Effector memory CD4-positive, alpha-beta T cell (primary cell): ENCODE measurements around the gene RPL12.

ENCODE experiments used
- DNase-seq, 3 donors: peaks; one replicate each; pipeline ENCODE4 v3.0.0-alpha.2; 2020
- H3K27ac ChIP-seq: 2 replicates; pipeline ENCODE4 v1.7.0; 2013; ENCODE audit warnings: mild to moderate bottlenecking, low read length, moderate library complexity; ENCODE audit not compliant: insufficient read depth, poor library complexity, severe bottlenecking
- H3K27me3 ChIP-seq: replicated peaks from 2 replicates; pipeline ENCODE4 v1.7.0; 2013; ENCODE audit warnings: mild to moderate bottlenecking, low read length; ENCODE audit not compliant: insufficient read depth, control insufficient read depth, poor library complexity, severe bottlenecking
- H3K36me3 ChIP-seq: 2 replicates; pipeline ENCODE4 v1.7.0; 2013; ENCODE audit warnings: mild to moderate bottlenecking, low read length, moderate library complexity; ENCODE audit not compliant: control insufficient read depth, insufficient read depth
- H3K4me1 ChIP-seq: 2 replicates; pipeline ENCODE4 v1.7.0; 2013; ENCODE audit warnings: low read length, mild to moderate bottlenecking; ENCODE audit not compliant: control insufficient read depth, insufficient read depth, poor library complexity, severe bottlenecking
- H3K4me3 ChIP-seq: 2 replicates; pipeline ENCODE4 v1.7.0; 2013; ENCODE audit warnings: low read length, low read depth, mild to moderate bottlenecking; ENCODE audit not compliant: insufficient read depth, poor library complexity, severe bottlenecking
- H3K9me3 ChIP-seq: 2 replicates; pipeline ENCODE4 v1.7.0; 2013; ENCODE audit warnings: mild to moderate bottlenecking, low read length, moderate library complexity; ENCODE audit not compliant: control insufficient read depth
- total RNA-seq, 3 donors: gene quantifications; one replicate each; lab custom pipeline; 2026; lab: John Stamatoyannopoulos, UW

RPL12 gene
- 725 to 1,283 (median 1,042) reads per million in 3 donors for total RNA-seq

DNA sequence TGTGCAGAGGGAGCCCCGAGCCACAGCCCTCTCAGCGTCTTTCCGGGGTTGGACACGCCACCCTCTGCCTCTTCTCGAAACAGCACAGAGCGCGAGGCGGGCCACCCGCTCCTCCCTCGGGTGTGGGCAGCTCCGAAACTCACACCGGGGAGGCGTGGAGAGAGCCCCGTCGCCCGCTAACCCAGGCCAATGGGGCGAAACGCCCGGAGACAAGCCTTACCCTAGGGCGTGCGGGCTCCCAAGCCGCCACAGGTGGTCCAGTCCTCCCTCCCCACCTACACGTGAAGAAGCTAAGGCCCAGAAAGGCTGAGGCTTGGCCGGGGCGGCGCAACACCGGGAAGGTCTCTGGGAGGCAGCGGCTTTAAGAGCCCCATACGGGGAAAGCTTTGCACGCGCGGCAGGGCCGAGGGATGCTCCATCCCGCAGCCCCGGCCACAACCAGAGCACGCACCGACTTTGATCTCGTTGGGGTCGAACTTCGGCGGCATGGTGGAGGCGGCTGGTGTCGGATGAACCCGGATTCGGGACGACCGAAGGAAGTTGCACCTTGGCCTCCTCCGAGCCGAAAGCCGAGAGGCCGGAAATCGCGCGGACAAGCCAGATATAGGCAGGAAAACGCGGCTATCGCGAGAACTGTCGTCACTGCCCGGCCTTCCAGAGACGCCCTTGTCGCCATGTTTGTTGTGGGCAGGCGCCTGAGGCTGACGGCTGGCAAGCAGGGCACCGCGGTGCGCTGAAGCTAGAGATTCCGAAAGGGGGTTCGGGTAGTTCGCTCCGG is at the start of gene RPL12, which contains the start of gene LRSAM1:
Gene RPL12, minus strand, starts transcription at position 577 of the 778 bp plus-strand sequence. Its CDS starts 89 bp downstream, at position 488.
Gene LRSAM1, plus strand, starts transcription at position 681 of the 778 bp plus-strand sequence. CDS start 3,018 bp downstream, outside the sequence.
- no peaks in the 10 kb centered on the region for H3K27me3 ChIP-seq
- H3K4me1 ChIP-seq, result peaks cover 24% of the 10 kb centered on the region
- peak; percentile 93 to 97 (median 97) for DNase-seq
- peaks cover 28% of the 10 kb centered on the region for H3K36me3 ChIP-seq
- peak within 1 kb of the TSS; percentile 84 for H3K27ac ChIP-seq
- H3K4me3 ChIP-seq, result peak within 1 kb of the TSS; percentile 94
- no peaks in the 10 kb centered on the region for H3K9me3 ChIP-seq

DNA sequence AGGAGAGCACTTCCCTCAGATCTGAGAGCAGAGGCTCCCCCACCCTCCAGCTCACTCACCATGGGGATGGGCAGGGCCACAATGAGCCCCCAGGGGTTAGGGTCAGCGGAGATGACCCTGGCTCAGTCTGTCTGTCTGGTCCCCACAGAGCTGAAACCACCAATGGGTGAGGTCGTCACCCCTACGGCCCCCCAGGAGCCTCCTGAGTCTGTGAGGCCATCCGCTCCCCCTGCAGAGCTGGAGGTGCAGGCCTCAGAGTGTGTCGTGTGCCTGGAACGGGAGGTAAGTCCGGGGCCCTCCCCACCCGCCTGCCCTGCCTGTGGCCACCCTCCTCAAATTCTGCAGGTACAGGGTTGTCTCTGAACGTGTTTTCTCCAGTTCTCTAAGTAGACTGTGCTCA is 49.7 kb upstream of the RPL12 start:
- Histone ChIP-seq H3K27ac (no peak overlapping the region), H3K27me3 (no peaks in the 10 kb centered on the region), H3K36me3 (peaks cover 16% of the 10 kb centered on the region), H3K9me3 (no peaks in the 10 kb centered on the region), H3K4me3 (no peak overlapping the region), H3K4me1 (no peaks in the 10 kb centered on the region)
- DNase-seq, result no peak

DNA sequence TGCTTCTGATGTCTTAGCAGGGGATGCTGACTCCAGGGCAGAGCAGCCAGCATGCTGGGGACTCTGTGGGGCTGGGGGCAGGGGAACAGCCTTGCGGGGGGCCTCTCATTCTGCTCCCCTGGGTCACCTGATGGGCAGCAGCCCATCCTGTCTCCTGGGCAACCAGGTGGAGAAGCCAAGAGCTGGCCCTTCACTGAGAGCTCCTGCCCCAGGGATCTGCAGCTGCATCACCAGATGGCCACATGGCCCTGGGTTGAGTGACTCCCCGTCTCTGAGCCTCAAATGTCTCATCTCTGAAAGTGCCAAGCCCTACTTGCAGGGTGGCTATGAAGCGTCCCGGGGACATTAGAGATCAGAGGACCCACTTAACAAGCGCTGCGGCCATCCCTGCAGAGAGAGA is 49.2 kb upstream of the RPL12 start:
- no peaks in the 10 kb centered on the region for H3K4me1 ChIP-seq
- no peaks in the 10 kb centered on the region for H3K9me3 ChIP-seq
- H3K27me3 ChIP-seq, result no peaks in the 10 kb centered on the region
- H3K36me3 ChIP-seq, result peaks cover 18% of the 10 kb centered on the region
- DNase-seq, result no peak
- H3K4me3 ChIP-seq, result no peak overlapping the region
- H3K27ac ChIP-seq, result no peak overlapping the region

DNA sequence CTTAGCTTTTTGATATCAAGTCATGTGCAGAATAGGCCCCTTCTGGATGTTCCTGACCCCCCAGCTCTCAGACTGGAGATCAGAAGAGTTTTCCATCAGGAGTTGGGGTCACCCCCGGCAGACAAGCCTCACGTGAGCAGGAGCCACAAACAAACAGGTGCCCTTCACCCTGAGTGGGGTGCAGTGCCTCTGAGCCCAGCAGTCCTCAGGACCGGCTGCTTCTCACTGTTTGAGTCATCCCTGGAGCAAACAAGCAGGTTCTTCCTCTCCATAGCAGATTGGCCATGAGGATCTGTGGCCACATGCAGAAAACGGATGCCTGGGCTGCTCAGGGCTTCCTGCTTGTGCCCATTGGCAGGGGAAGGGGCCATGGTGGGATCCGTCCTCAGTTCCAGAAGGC is 47.1 kb upstream of the RPL12 start:
- Histone ChIP-seq H3K36me3 (peaks cover 20% of the 10 kb centered on the region), H3K27ac (no peak overlapping the region), H3K9me3 (no peaks in the 10 kb centered on the region), H3K27me3 (no peaks in the 10 kb centered on the region), H3K4me1 (no peaks in the 10 kb centered on the region), H3K4me3 (no peak overlapping the region)
- no peak for DNase-seq

DNA sequence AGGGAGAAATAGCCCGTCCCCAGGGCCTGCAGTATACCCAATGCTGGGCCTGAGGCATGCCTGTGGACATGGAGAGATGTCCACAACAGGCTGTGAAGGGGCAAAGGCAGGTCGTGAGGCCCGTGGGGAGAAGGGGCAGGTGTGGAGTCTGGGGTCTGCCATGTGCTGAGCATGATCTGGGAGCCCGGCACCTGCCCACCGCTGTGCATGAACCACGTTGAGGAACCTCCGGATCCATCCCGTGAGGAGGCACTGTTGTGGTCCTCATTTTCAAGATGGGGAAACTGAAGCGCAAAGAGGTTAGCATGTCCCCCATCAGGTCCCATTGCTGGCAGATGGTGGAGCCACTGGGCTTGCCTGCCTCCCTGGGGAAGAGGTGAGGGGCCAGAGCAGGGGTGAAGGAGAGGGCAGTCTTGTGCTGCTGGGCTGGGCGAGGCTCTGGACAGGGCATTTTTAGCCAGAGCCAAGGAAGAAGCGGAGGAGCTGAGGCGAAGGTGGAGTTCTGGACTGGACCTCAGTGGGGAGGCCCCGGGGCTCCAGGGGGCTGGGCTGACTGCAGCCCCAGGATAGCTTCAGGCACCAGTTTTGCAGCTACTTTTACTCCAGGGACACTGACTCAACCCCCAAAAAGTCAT is 46.6 kb upstream of the RPL12 start:
- no peaks in the 10 kb centered on the region for H3K27me3 ChIP-seq
- H3K36me3 ChIP-seq, result peaks cover 20% of the 10 kb centered on the region
- DNase-seq, result no peak
- no peaks in the 10 kb centered on the region for H3K9me3 ChIP-seq
- H3K27ac ChIP-seq, result no peak overlapping the region
- H3K4me3 ChIP-seq, result no peak overlapping the region
- H3K4me1 ChIP-seq, result no peaks in the 10 kb centered on the region

DNA sequence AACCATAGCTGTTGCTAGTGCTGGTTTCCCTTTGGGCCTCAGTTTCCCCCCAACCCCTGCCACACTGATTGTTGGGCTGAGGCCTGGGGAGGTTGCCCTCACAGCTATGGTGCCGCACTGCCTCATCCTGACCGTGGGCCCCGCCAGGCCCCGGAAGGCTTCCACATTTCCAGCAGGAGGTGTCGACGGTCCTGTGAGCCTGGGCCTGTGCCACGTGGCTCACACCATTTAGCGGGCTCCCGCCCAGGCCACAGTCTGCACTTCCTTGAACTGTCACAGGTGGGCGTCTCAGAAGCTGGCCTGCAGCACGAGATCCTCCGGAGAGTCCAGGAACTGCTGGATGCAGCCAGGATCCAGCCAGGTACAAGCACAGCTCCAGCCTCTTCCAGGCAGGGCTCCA is 45.8 kb upstream of the RPL12 start:
- Histone ChIP-seq H3K36me3 (peaks cover 26% of the 10 kb centered on the region), H3K4me3 (no peak overlapping the region), H3K4me1 (no peaks in the 10 kb centered on the region), H3K9me3 (no peaks in the 10 kb centered on the region), H3K27ac (no peak overlapping the region), H3K27me3 (no peaks in the 10 kb centered on the region)
- DNase-seq, result no peak

DNA sequence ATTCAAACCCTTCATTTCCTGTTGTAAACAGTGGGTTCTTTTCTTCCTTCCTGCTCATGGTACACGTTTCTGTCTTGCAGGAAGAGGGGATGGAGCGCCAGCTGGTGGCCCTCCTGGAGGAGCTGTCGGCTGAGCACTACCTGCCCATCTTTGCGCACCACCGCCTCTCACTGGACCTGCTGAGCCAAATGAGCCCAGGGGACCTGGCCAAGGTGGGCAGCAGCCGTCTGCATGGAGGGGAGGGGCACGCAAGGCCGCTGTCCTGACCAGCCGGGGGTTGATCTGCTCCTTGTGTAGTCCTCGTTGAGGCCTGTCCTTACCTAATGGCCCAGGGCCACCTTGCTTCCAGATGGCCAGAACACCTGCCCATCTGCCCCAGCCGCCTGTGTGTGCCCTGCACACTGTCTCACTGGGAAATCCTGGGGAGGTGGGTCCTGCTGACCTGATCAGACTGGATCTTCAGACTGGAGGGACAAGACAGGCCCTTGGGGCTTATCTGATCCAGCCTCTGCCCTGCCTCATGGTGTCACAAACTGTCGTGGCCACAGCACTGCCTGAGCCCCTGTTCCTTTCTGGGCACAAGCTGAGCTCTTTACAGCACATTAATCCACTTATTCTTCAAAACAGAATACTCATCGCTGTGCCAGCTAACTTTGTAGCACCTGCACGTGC is 44.8 kb upstream of the RPL12 start:
- H3K27ac ChIP-seq, result no peak overlapping the region
- H3K9me3 ChIP-seq, result no peaks in the 10 kb centered on the region
- H3K27me3 ChIP-seq, result no peaks in the 10 kb centered on the region
- H3K36me3 ChIP-seq, result peaks cover 26% of the 10 kb centered on the region
- H3K4me1 ChIP-seq, result no peaks in the 10 kb centered on the region
- H3K4me3 ChIP-seq, result no peak overlapping the region
- DNase-seq, result no peak

DNA sequence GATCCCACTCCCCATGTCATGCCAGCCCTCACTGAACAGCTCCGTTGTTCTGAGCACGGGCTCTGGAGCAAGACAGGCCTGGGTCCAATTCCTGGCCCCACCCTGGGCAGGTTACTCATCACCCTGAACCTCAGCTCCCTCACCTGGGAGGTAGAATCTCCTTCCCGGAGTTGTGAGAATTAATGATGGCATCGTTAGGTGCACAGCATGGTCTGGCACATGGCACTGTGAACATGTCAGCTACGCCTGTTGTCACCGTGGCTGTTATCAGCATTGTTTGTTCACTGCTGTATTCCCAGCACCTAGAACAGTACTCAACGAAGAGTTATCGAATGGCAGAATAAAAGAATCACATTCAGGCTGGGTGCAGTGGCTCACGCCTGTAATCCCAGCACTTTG is 43.1 kb upstream of the RPL12 start:
- no peak for DNase-seq
- H3K4me3 ChIP-seq, result no peak overlapping the region
- no peaks in the 10 kb centered on the region for H3K4me1 ChIP-seq
- H3K27ac ChIP-seq, result no peak overlapping the region
- H3K36me3 ChIP-seq, result peaks cover 32% of the 10 kb centered on the region
- H3K27me3 ChIP-seq, result no peaks in the 10 kb centered on the region
- no peaks in the 10 kb centered on the region for H3K9me3 ChIP-seq

DNA sequence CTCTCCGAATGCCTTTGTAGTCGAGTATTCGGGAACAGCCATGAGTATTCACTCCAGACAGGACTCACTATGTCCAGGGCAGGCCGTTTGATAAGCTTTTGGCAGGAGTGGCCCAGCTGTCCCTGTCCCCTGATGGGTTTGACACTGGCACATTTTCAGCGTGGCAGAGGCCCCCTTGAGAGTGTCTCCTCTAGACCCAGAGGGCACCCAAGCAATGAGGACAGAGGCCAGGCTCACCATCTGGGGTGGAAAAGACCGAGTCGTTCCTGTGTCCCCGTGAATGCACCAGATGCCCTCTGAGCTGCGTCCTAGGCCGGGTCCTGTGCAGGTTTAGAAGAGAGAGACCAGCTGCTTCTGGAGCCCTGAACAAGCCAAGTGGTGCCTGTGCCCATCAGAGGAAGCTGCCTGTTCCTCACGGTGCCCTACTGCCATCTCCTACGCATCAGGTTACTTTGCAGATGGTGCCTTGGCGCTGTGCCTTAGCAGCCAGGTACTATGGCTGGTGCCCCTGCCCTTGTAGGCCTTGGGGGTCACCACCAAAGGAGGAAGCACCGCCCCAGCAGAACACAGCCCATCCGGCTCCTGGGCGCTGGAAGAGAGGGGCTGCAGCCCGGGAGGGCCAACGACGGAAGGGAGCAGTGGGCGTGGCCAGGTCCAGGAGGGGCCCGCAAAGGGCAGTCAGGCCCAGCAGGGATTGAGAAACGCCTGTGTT is 42.5 kb upstream of the RPL12 start:
- H3K4me3 ChIP-seq, result no peak overlapping the region
- no peaks in the 10 kb centered on the region for H3K4me1 ChIP-seq
- no peaks in the 10 kb centered on the region for H3K27me3 ChIP-seq
- H3K9me3 ChIP-seq, result no peaks in the 10 kb centered on the region
- H3K27ac ChIP-seq, result no peak overlapping the region
- no peak for DNase-seq
- peaks cover 32% of the 10 kb centered on the region for H3K36me3 ChIP-seq
